DND-41 (cell line): Measurements from ENCODE around the gene NEURL3.

Source experiments
- ATAC-seq: fragments of 200-7000 bp; cut with Tn5 transposase; 3 replicates; pipeline ENCODE4 v1.9.1; 2021; ENCODE audit warnings: low read depth; ENCODE audit not compliant: insufficient read depth
- DNase-seq: peaks from one replicate; pipeline ENCODE4 v3.0.0-alpha.2; 2020
- H2AFZ ChIP-seq: 2 replicates; pipeline ENCODE4 v1.6.0; 2012; ENCODE audit warnings: low read depth, low read length
- H3K27ac ChIP-seq: 2 replicates; pipeline ENCODE4 v1.5.1; 2012; ENCODE audit warnings: low read length, inconsistent platforms
- H3K27me3 ChIP-seq: fragments of 200-600 bp; sonication (generic); 2 replicates; pipeline ENCODE4 v1.6.0; 2012; ENCODE audit warnings: low read length, mild to moderate bottlenecking, inconsistent platforms; ENCODE audit not compliant: insufficient read depth, poor library complexity
- H3K36me3 ChIP-seq: 2 replicates; pipeline ENCODE4 v1.5.1; 2012; ENCODE audit warnings: low read length, inconsistent platforms; ENCODE audit not compliant: insufficient read depth
- H3K4me1 ChIP-seq: 2 replicates; pipeline ENCODE4 v1.5.1; 2012; ENCODE audit warnings: mild to moderate bottlenecking, low read length; ENCODE audit not compliant: insufficient read depth
- H3K4me2 ChIP-seq: 2 replicates; pipeline ENCODE4 v1.6.0; 2012; ENCODE audit warnings: mild to moderate bottlenecking, moderate library complexity, low read length, inconsistent platforms; ENCODE audit not compliant: insufficient read depth
- H3K4me3 ChIP-seq, 2 experiments: fragments of 200-600 bp in 1 of 2; shearing (Covaris generic) in 1 of 2; 2 replicates each; pipeline ENCODE4 v1.5.1; 2012 to 2016; ENCODE audit warnings: inconsistent platforms in 2 of 2, low read length in 2 of 2, mild to moderate bottlenecking in 2 of 2, low read depth in 1 of 2, moderate library complexity in 1 of 2
- H3K79me2 ChIP-seq: 2 replicates; pipeline ENCODE4 v1.6.0; 2012; ENCODE audit warnings: low read length, inconsistent platforms; ENCODE audit not compliant: insufficient read depth
- H3K9ac ChIP-seq: 2 replicates; pipeline ENCODE4 v1.6.0; 2012; ENCODE audit warnings: low read depth, mild to moderate bottlenecking, inconsistent platforms, low read length, moderate library complexity
- H3K9me3 ChIP-seq: 2 replicates; pipeline ENCODE4 v1.5.1; 2012; ENCODE audit warnings: low read length, moderate library complexity, mild to moderate bottlenecking, inconsistent platforms; ENCODE audit not compliant: insufficient read depth, severe bottlenecking
- H4K20me1 ChIP-seq: 2 replicates; pipeline ENCODE4 v1.6.0; 2012; ENCODE audit warnings: low read length; ENCODE audit not compliant: insufficient read depth
- EZH2 ChIP-seq: IDR thresholded peaks from 3 replicates; pipeline ENCODE4 v1.6.1; 2012; ENCODE audit warnings: borderline replicate concordance, low read depth, mild to moderate bottlenecking, moderate library complexity, low read length, inconsistent platforms; ENCODE audit not compliant: severe bottlenecking
- TF ChIP-seq, protein P1 (sequence below): IDR thresholded peaks from 2 replicates; pipeline ENCODE4 v1.5.1; 2012; ENCODE audit warnings: borderline replicate concordance, low read length, moderate library complexity, mild to moderate bottlenecking; ENCODE audit not compliant: poor library complexity, severe bottlenecking; ENCODE audit errors: extremely low read depth

The NEURL3 gene

GRCh38 chr2:96485350-96485749, 19.8 kb downstream of the NEURL3 start:
- Histone ChIP-seq H3K79me2 (no peaks in the 10 kb centered on the region), H3K36me3 (no peaks in the 10 kb centered on the region), H3K4me2 (peak overlapping the region; percentile 27; the same call in 1 of the 2 replicates), H4K20me1 (no peaks in the 10 kb centered on the region), H3K27me3 (no peaks in the 10 kb centered on the region), H3K9me3 (no peaks in the 10 kb centered on the region), H3K27ac (no peak overlapping the region), H3K9ac (no peak overlapping the region), H2AFZ (no peak overlapping the region), H3K4me1 (peaks cover 11% of the 10 kb centered on the region), H3K4me3 (no peak overlapping the region)
- TF ChIP-seq, protein P1, sequence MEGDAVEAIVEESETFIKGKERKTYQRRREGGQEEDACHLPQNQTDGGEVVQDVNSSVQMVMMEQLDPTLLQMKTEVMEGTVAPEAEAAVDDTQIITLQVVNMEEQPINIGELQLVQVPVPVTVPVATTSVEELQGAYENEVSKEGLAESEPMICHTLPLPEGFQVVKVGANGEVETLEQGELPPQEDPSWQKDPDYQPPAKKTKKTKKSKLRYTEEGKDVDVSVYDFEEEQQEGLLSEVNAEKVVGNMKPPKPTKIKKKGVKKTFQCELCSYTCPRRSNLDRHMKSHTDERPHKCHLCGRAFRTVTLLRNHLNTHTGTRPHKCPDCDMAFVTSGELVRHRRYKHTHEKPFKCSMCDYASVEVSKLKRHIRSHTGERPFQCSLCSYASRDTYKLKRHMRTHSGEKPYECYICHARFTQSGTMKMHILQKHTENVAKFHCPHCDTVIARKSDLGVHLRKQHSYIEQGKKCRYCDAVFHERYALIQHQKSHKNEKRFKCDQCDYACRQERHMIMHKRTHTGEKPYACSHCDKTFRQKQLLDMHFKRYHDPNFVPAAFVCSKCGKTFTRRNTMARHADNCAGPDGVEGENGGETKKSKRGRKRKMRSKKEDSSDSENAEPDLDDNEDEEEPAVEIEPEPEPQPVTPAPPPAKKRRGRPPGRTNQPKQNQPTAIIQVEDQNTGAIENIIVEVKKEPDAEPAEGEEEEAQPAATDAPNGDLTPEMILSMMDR: no peak
- no peak for TF ChIP-seq EZH2
- DNase-seq: peak; percentile 34
- peak; percentile 52 for ATAC-seq

DNA sequence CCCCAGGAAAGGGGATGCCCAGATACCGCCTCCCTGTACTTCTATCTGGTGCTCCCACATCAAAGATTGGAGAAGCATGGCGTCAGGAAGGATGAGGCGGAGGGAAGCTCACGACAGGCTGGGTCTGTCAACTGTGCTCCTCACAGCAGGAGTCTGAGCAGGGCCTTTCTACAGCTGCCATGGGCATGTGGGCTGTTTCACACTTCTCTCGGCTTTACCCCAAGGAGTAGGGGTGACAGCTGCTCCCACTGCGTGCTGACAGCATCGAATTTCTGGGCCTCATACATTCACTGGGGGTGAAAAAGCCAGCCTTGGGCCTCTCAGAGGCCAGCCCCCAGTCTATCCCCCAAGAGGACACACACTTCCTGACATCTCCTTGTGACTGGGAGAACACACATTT, 21.1 kb downstream of the NEURL3 start:
- DNase-seq (no peak), ATAC-seq (no peak)
- Histone ChIP-seq H2AFZ (no peak overlapping the region), H3K4me3 (no peak overlapping the region), H3K79me2 (no peaks in the 10 kb centered on the region), H3K9ac (no peak overlapping the region), H3K9me3 (no peaks in the 10 kb centered on the region), H3K4me2 (no peak overlapping the region), H3K27ac (no peak overlapping the region), H3K27me3 (no peaks in the 10 kb centered on the region), H3K36me3 (no peaks in the 10 kb centered on the region), H3K4me1 (peaks cover 11% of the 10 kb centered on the region), H4K20me1 (no peaks in the 10 kb centered on the region)
- TF ChIP-seq, protein P1: no peak

DNA sequence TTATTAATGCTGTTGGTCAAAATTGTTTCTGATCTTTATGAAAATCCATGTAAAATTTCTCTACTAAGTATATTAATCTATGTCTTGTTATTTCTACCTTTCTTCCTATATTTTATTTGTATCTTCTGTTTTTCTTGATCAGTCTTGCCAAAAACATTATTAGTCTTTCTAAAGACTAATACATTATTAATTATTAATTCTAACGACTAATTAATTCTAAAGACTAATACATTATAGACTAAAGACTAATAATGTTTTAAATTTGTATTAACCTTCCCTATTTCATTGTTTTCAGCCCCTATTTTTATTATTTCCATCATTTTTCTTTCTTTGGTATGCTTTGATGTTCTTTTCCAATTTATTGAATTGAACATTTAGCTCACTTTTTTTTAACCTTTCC, 27.7 kb downstream of the NEURL3 start:
- no peaks in the 10 kb centered on the region for H3K36me3 ChIP-seq
- no peaks in the 10 kb centered on the region for H3K9me3 ChIP-seq
- DNase-seq (no peak), ATAC-seq (no peak)
- H3K27me3 ChIP-seq: peaks cover 4% of the 10 kb centered on the region
- H3K9ac ChIP-seq: no peak overlapping the region
- no peaks in the 10 kb centered on the region for H3K4me1 ChIP-seq
- H3K4me3 ChIP-seq: no peak overlapping the region
- H3K79me2 ChIP-seq: no peaks in the 10 kb centered on the region
- H3K27ac ChIP-seq: no peak overlapping the region
- H4K20me1 ChIP-seq: no peaks in the 10 kb centered on the region
- no peak for TF ChIP-seq EZH2
- TF ChIP-seq, protein P1: no peak
- H3K4me2 ChIP-seq: no peak overlapping the region
- no peak overlapping the region for H2AFZ ChIP-seq

GRCh38 chr2:96471772-96472171, 33.4 kb downstream of the NEURL3 start:
- ATAC-seq (no peak), DNase-seq (no peak)
- Histone ChIP-seq H3K4me2 (no peak overlapping the region), H3K4me3 (no peak overlapping the region), H3K79me2 (no peaks in the 10 kb centered on the region), H3K27me3 (peaks cover 4% of the 10 kb centered on the region), H3K36me3 (no peaks in the 10 kb centered on the region), H4K20me1 (no peaks in the 10 kb centered on the region), H3K27ac (no peak overlapping the region), H3K9ac (no peak overlapping the region), H2AFZ (no peak overlapping the region), H3K4me1 (no peaks in the 10 kb centered on the region), H3K9me3 (no peaks in the 10 kb centered on the region)
- TF ChIP-seq, protein P1: no peak
- TF ChIP-seq EZH2: no peak
